Keratinocyte (primary cell): ENCODE measurements around the gene SRM. TPM values are rescaled to one million over a fixed set of nuclear protein-coding genes. Genes with fewer than 3 reads are reported as not detected.

Experiments
- DNase-seq: peaks from one replicate; pipeline ENCODE4 v3.0.0-alpha.2; 2011; ENCODE audit warnings: low read depth, missing footprints, low spot score
- FAIRE-seq: peaks from 2 replicates; lab custom pipeline; 2011; peaks lifted over from hg19 to GRCh38; lab: Jason Lieb, UNC
- H2AFZ ChIP-seq: 2 replicates; pipeline ENCODE4 v1.6.0; 2012; ENCODE audit warnings: low read length, control low read depth, inconsistent platforms; ENCODE audit not compliant: control insufficient read depth
- H3K27ac ChIP-seq: 2 replicates; pipeline ENCODE4 v1.5.1; 2011; ENCODE audit warnings: low read length; ENCODE audit not compliant: control insufficient read depth, insufficient read depth
- H3K27me3 ChIP-seq: 3 replicates; pipeline ENCODE4 v1.6.0; 2011; ENCODE audit warnings: low read length; ENCODE audit not compliant: control insufficient read depth, insufficient read depth; ENCODE audit errors: extremely low read depth
- H3K36me3 ChIP-seq, 2 experiments: 2 replicates in 1 of 2; 3 replicates in 1 of 2; pipeline ENCODE4 v1.5.1; 2011; ENCODE audit warnings: low read length in 2 of 2, mild to moderate bottlenecking in 1 of 2; ENCODE audit not compliant: control insufficient read depth in 2 of 2, insufficient read depth in 2 of 2; ENCODE audit errors: extremely low read depth in 1 of 2
- H3K4me1 ChIP-seq: 3 replicates; pipeline ENCODE4 v1.5.1; 2011; ENCODE audit warnings: low read length; ENCODE audit not compliant: control insufficient read depth, insufficient read depth; ENCODE audit errors: extremely low read depth
- H3K4me2 ChIP-seq: 3 replicates; pipeline ENCODE4 v1.6.0; 2011; ENCODE audit warnings: low read depth, low read length; ENCODE audit not compliant: control insufficient read depth, insufficient read depth; ENCODE audit errors: extremely low read depth
- H3K4me3 ChIP-seq, 3 experiments: fragments of 200-600 bp in 1 of 3; sonication (generic) in 1 of 3; 2 replicates in 2 of 3; 3 replicates in 1 of 3; pipeline ENCODE4 v1.5.1; 2011 to 2016; ENCODE audit warnings: low read length in 3 of 3, mild to moderate bottlenecking in 3 of 3, control low read depth in 2 of 3, inconsistent platforms in 1 of 3, low read depth in 1 of 3, mixed read lengths in 1 of 3, mixed run types in 1 of 3, moderate library complexity in 1 of 3; ENCODE audit not compliant: control insufficient read depth in 2 of 3, insufficient read depth in 2 of 3; ENCODE audit errors: extremely low read depth in 1 of 3
- H3K79me2 ChIP-seq: 2 replicates; pipeline ENCODE4 v1.6.0; 2012; ENCODE audit warnings: low read length; ENCODE audit not compliant: control insufficient read depth, insufficient read depth
- H3K9ac ChIP-seq: 3 replicates; pipeline ENCODE4 v1.6.0; 2011; ENCODE audit warnings: low read length; ENCODE audit not compliant: control insufficient read depth, insufficient read depth; ENCODE audit errors: extremely low read depth
- H3K9me1 ChIP-seq: 3 replicates; pipeline ENCODE4 v1.6.0; 2011; ENCODE audit warnings: low read length; ENCODE audit not compliant: control insufficient read depth, insufficient read depth; ENCODE audit errors: extremely low read depth
- H3K9me3 ChIP-seq: 2 replicates; pipeline ENCODE4 v1.5.1; 2012; ENCODE audit warnings: low read depth, low read length; ENCODE audit not compliant: control insufficient read depth
- H4K20me1 ChIP-seq: 3 replicates; pipeline ENCODE4 v1.6.0; 2011; ENCODE audit warnings: low read length; ENCODE audit not compliant: control insufficient read depth, insufficient read depth; ENCODE audit errors: extremely low read depth
- EZH2 ChIP-seq: IDR thresholded peaks from one replicate; pipeline ENCODE4 v1.6.1; 2012; ENCODE audit warnings: inconsistent platforms, mild to moderate bottlenecking, low read length, moderate library complexity
- dilution Hi-C: fragments of 300-500 bp; cut with MboI; formaldehyde crosslinking; loops from one replicate; pipeline ENCODE4 v1.7.0; 2020; ENCODE audit warnings: low sequenced_read_pairs; ENCODE audit not compliant: extremely low pct_ligation_motif_present
- polyA plus RNA-seq, 5 experiments: library from polyadenylated mRNA; depleted of rRNA in 3 of 5; stranded (reverse) in 3 of 5; stranded (forward) in 1 of 5; unstranded in 1 of 5; fragments of >200 nt; gene quantifications; 1 replicate in 1 of 5; 2 replicates in 3 of 5; 3 replicates in 1 of 5; pipeline versions ENCODE4 v1.2.1 to v1.2.3, GENCODE V29; 2011 to 2012; ENCODE audit warnings: missing spikeins in 2 of 5, low read depth in 1 of 5, low replicate concordance in 1 of 5
- TF ChIP-seq, protein P1 (sequence below), 3 experiments: IDR thresholded peaks in 1 of 3; conservative IDR thresholded peaks in 1 of 3; optimal IDR thresholded peaks in 1 of 3; 2 replicates in 2 of 3; 3 replicates in 1 of 3; pipeline versions ENCODE3 to v1.5.1; 2011; ENCODE audit warnings: low read length in 3 of 3, mild to moderate bottlenecking in 3 of 3, moderate library complexity in 2 of 3, control low read depth in 1 of 3, inconsistent platforms in 1 of 3; ENCODE audit not compliant: insufficient read depth in 2 of 3; ENCODE audit errors: extremely low read depth in 1 of 3

The SRM gene
- polyA plus RNA-seq, 1 donor (not counting 4 experiments of a cell fraction or from before 2014, with no cell fraction given) = 32.8 TPM

DNA sequence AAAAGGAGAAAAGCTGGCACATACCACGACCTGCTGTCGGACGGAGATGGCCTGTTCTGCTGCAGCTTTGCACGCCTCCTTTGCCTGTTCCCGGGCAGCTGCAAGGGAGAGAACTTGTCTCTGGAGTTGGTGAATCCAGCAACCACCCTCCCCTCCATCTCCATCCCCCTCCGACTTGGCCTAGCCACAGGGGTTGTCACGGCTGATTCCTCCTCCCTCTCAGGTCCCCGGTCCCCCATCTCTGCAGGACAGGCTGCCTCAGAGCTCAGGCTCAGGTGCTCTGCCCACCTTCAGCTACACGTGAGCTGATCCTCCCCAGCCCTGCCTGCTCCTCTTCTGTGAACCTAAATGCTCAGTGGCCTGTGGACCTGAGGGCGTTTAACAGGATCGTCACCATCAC lies 11.1 kb upstream of the SRM start:
- no peak for FAIRE-seq
- no peaks in the 10 kb centered on the region for H4K20me1 ChIP-seq
- H3K4me1 ChIP-seq = no peaks in the 10 kb centered on the region
- no peaks in the 10 kb centered on the region for H3K9me1 ChIP-seq
- H2AFZ ChIP-seq = no peak overlapping the region
- dilution Hi-C loops = no loop called here
- no peaks in the 10 kb centered on the region for H3K79me2 ChIP-seq
- H3K4me2 ChIP-seq = no peak overlapping the region
- H3K27me3 ChIP-seq = no peaks in the 10 kb centered on the region
- no peak overlapping the region for H3K9ac ChIP-seq
- peaks cover 46 to 70% of the 10 kb centered on the region in 2 experiments for H3K36me3 ChIP-seq
- no peak overlapping the region for H3K4me3 ChIP-seq
- no peak overlapping the region for H3K27ac ChIP-seq
- TF ChIP-seq, protein P1, sequence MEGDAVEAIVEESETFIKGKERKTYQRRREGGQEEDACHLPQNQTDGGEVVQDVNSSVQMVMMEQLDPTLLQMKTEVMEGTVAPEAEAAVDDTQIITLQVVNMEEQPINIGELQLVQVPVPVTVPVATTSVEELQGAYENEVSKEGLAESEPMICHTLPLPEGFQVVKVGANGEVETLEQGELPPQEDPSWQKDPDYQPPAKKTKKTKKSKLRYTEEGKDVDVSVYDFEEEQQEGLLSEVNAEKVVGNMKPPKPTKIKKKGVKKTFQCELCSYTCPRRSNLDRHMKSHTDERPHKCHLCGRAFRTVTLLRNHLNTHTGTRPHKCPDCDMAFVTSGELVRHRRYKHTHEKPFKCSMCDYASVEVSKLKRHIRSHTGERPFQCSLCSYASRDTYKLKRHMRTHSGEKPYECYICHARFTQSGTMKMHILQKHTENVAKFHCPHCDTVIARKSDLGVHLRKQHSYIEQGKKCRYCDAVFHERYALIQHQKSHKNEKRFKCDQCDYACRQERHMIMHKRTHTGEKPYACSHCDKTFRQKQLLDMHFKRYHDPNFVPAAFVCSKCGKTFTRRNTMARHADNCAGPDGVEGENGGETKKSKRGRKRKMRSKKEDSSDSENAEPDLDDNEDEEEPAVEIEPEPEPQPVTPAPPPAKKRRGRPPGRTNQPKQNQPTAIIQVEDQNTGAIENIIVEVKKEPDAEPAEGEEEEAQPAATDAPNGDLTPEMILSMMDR (optimal IDR thresholded peaks at IDR 0.05 in 1 of 3, IDR thresholded peaks at IDR 0.05 in 1 of 3, conservative IDR thresholded peaks at IDR 0.05 in 1 of 3; ENCODE audit: extremely low read depth in 1 of 3, insufficient read depth in 2 of 3, low read length in 3 of 3) = no peak
- no peak for TF ChIP-seq EZH2
- no peak for DNase-seq
- no peaks in the 10 kb centered on the region for H3K9me3 ChIP-seq

DNA sequence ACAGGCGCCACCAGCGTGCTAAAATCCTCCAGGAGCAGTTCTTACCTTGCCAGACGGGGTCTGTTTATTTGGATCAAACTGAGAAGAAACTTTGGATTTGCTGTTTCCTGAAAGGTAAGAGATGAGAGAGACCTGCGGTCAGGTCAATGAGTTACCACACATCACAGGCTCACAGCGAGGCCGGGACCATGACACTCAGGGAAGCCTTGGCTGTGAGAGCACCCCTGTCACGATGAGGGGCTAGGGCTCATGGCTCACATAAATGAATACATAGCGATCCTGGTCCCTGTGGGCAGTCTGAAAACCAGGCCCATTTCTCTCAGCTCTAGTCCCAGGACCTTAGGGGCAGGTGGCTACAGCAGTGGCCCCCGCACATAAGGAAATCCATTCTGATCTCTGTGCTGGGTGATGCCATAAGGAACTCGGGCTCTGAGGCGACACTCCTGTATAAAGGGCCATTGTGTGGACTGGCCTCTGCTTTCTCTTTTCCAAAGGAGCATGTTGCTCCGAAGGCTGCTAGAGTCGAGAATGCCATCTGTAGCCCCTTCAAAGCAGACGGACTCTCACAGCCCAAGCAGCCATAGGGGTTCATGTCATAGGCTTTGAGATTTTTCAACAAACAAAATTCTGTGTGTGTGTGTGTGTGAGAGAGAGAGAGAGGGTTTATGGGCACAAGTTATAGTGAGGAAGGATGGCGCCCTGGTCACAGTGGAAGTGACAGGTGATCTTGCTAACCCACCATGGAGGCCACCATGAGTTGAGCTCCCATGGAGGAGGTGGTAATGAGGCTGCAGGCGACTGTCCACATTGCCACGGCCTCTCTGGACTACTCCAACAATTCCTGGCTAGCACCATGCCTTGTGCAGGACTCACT lies 9.0 kb upstream of the SRM start:
- dilution Hi-C loops = no loop called here
- TF ChIP-seq, protein P1 (optimal IDR thresholded peaks at IDR 0.05 in 1 of 3, IDR thresholded peaks at IDR 0.05 in 1 of 3, conservative IDR thresholded peaks at IDR 0.05 in 1 of 3; ENCODE audit: extremely low read depth in 1 of 3, insufficient read depth in 2 of 3, low read length in 3 of 3) = no peak
- no peak for TF ChIP-seq EZH2
- H3K27me3 ChIP-seq = no peaks in the 10 kb centered on the region
- no peaks in the 10 kb centered on the region for H4K20me1 ChIP-seq
- no peaks in the 10 kb centered on the region for H3K9me1 ChIP-seq
- no peaks in the 10 kb centered on the region for H3K79me2 ChIP-seq
- H3K4me3 ChIP-seq = no peak overlapping the region
- H3K4me2 ChIP-seq = no peak overlapping the region
- no peak overlapping the region for H3K9ac ChIP-seq
- FAIRE-seq (no peak), DNase-seq (no peak)
- peaks cover 44 to 57% of the 10 kb centered on the region in 2 experiments for H3K36me3 ChIP-seq
- no peak overlapping the region for H2AFZ ChIP-seq
- no peaks in the 10 kb centered on the region for H3K9me3 ChIP-seq
- no peaks in the 10 kb centered on the region for H3K4me1 ChIP-seq
- H3K27ac ChIP-seq = no peak overlapping the region
